GOT3 (cell line): Measurements from ENCODE around the gene CREBRF.
"Not testable (repeated sequence)": the region's sequence is repeated elsewhere in the genome, so short reads cannot be mapped to it uniquely, and the experiment has no call there.

Experiments
- DNase-seq: peaks from one replicate; lab custom pipeline; 2025; ENCODE audit warnings: mixed read lengths; lab: John Stamatoyannopoulos, UW

Gene CREBRF

DNA sequence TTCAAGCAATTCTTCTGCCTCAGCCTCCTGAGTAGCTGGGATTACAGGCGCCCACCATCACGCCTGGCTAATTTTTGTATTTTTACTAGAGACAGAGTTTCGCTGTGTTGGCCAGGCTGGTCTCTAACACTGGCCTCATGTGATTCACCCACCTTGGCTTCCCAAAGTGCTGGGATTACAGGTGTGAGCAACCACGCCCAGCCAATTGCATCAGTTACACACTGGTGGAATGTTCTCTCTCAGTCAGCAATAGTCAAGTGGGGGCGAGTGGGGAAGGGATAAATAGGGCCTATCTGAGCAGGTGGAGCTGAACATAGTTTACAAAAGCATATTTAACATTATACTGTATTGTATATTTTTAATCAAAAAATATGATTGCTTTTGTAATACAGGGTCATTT lies 98.5 kb downstream of the CREBRF start:
- not testable (repeated sequence) for DNase-seq

- no peak for DNase-seq
Observed at GRCh38 chr5:173155912-173156311, 99.8 kb downstream of the CREBRF start.

- no peak for DNase-seq
Observed at GRCh38 chr5:173158366-173158765, 102.2 kb downstream of the CREBRF start.

- no peak for DNase-seq
Observed at GRCh38 chr5:173159256-173159655, 103.1 kb downstream of the CREBRF start.

- DNase-seq = no peak
Observed at GRCh38 chr5:173161148-173161547, 105.0 kb downstream of the CREBRF start.

GRCh38 chr5:173163219-173163618 lies 107.1 kb downstream of the CREBRF start:
- no peak for DNase-seq

- DNase-seq = no peak
Observed at GRCh38 chr5:173165177-173166016, 109.2 kb downstream of the CREBRF start.

- no peak for DNase-seq
Observed at GRCh38 chr5:173172166-173172565, 116.0 kb downstream of the CREBRF start.

DNA sequence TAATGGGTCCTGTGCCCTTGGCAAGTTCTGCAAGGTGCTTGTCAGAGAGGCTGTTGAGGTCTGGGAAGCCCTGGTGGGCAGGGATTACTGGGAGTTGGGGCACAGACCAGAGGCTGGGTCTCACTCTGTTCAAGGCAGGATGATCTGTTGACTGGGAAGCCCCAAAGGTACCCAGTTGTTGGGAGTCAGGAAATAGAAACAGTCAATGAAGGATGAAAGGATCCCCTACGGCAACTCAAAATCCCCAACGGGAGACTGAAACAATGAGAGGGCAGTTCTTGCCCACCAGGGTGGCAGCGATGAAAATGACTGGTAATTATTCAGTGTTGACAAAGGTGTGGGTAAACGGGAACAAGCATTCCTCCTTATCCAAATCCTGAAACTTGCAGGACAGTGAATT lies 119.4 kb downstream of the CREBRF start:
- no peak for DNase-seq

DNA sequence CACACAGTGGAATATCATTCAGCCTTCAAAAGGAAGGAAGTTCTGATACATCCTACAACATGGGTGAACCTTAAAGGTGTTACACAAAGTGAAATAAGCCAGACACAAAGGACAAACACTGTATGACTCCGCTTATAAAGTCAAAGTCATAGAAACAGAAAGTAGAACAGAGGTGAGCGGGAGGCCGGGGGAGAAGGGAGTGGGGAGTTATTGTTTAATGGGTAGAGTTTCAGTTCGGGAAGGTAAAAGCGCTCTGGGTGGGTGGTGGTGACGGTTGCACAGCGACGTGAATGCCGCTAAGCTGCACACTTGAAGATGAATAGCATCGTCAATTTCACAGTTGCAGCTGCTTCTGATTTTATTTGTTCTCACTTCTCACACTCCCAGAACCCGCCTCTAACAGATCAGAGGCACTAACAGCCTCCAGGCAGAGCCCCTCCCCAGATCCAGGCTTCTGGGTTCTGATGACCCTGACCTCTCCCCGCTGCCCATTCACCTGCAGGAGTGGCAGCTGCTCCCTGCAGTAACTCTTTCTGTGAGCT lies 122.3 kb downstream of the CREBRF start:
- no peak for DNase-seq

GRCh38 chr5:173180331-173180730 lies 124.2 kb downstream of the CREBRF start:
- no peak for DNase-seq

- DNase-seq = no peak
Observed at GRCh38 chr5:173187054-173187743, 131.0 kb downstream of the CREBRF start.

GRCh38 chr5:173188280-173188679 lies 132.1 kb downstream of the CREBRF start:
- no peak for DNase-seq
